Forelimb muscle (tissue), 1 donor: ENCODE measurements around the gene EDN1. TPM values are rescaled to one million over a fixed set of nuclear protein-coding genes. Genes with fewer than 3 reads are reported as not detected.

Experiments used
- DNase-seq: peaks from one replicate; pipeline ENCODE4 v3.0.0-alpha.2; 2013; ENCODE audit warnings: low read depth
- polyA plus RNA-seq: library from polyadenylated mRNA; unstranded; fragments of 120-200 nt; gene quantifications from one replicate; pipeline ENCODE4 v1.2.1, GENCODE V29; 2013; ENCODE audit not compliant: insufficient read length

Gene EDN1
- polyA plus RNA-seq = 2.2 TPM

DNA sequence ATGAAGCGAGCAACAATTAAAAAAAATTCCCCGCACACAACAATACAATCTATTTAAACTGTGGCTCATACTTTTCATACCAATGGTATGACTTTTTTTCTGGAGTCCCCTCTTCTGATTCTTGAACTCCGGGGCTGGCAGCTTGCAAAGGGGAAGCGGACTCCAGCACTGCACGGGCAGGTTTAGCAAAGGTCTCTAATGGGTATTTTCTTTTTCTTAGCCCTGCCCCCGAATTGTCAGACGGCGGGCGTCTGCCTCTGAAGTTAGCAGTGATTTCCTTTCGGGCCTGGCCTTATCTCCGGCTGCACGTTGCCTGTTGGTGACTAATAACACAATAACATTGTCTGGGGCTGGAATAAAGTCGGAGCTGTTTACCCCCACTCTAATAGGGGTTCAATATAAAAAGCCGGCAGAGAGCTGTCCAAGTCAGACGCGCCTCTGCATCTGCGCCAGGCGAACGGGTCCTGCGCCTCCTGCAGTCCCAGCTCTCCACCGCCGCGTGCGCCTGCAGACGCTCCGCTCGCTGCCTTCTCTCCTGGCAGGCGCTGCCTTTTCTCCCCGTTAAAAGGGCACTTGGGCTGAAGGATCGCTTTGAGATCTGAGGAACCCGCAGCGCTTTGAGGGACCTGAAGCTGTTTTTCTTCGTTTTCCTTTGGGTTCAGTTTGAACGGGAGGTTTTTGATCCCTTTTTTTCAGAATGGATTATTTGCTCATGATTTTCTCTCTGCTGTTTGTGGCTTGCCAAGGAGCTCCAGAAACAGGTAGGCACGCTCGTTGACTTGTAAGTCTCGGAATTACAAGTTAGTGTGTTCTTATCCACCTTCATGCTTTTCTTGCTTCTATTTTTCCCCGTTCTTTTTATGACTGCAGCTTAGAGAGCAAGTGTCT, at the start of gene EDN1:
EDN1 (plus strand) TSS at position 429 of the 888 bp plus-strand sequence; CDS start at position 698, 269 bp downstream.
- DNase-seq = peak; percentile 26

DNA sequence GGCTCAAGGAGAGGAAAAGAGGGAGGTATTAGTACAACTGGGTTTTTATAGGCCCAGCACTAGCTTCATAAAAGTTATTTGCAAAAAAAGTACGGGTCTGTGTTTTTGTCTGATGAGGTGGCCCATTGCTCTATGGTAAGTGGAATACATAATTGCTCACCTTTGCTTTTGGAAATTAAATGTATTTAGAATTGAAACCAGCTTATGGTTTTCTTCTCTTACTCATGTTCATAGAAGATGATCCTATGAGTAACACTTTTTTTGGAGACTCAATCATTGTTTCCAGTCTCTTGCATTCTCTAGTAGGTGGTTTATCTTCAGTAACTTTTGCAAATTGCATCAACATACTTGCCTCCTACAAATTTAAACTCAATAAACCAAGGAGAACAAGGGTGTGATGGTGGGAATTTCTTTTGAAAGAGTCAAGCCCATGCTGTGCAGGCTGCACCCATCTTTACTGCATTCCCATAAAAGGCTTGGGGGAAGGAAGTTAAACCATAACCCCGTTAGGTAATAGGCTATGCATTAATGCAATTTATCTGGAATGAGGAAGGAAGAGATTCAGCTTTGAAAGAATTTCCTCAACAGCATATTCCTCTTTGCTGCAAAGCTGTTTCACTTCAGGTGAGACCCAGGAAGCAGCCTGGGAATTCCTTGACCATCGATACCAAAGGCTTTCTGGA, 48.5 kb upstream of the EDN1 start:
- DNase-seq = no peak

DNA sequence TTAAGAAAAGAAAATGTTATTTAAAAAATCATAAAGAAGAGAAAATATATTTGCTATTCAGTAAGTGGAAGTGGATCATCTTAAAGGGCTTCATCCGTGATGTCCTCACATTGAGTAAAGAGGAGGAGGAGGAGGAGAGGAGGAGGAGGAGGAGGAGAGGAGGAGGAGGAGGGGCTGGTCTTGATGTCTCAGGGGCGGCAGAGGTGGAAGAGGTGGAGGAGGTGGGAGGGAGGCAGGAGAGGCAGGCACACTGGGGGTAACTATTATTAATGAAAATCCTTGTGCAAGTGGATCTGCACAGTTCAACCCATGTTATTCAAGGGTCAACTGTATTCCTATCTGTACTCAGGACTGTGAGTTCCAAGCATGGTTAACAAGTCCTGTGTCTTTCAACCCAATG, 47.0 kb upstream of the EDN1 start:
- DNase-seq = no peak

DNA sequence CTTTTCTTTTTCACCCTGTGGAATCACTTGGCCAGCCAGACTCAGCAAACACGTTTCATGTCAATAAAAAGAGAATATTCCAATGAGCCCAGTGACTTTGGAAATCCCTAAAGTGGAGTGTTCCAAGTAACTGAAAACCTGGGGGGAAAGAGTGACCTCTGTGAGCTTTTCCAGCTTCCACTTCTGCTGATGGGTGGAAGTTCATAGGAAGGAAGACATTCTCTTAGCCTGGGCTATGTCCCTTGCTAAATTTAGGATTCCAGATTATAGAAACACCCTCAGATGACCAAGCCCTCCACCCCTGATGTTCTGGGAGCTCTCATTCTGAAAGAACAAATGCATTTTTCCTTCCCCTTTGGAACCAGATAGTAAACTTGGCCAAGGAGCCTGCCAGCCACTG, 44.8 kb upstream of the EDN1 start:
- no peak for DNase-seq

DNA sequence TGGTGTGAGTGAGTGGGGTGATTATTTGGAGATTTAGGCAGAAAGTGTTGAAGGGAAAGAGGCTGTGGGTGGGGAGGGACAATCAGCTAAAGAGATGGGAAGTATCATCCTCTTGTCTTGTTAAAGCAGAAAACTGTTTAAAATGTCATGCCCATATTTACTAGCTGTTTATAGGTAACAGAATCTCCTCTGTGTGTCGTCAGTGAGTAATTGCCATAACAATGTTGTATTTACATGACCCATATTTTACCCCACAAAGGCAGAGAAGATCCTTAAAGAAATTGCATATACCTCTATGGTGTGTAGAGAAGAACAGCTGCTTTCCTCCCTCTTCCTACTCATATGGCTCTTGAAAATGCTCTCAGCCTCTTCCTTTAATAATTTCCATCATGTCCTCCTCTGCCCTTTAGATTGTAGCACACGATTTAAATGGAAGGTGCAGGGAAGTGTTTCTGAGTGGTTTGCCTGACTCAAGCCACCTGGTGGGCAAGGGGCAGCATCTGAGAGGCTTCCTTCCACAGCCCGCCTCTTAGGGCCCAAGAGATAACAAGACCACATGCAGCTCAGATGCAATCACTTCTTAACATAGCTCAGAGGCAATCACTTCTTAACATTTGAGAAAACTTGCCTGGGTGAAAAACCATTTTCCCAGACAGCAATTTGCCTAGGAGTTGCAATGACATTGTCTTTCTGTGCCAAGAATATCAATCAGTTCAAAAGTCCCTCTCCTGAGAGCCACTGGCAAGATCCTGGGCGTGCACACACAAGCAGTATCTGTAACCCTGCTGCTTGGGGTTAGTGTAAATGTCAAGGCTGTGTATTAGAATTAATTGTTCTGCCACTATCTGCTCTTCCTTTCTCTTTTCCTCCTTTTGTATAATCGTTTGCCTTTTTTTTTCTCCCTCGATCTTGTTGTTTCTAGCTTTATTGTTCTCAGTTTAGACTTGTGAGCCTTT, 44.1 kb upstream of the EDN1 start:
- DNase-seq = no peak

DNA sequence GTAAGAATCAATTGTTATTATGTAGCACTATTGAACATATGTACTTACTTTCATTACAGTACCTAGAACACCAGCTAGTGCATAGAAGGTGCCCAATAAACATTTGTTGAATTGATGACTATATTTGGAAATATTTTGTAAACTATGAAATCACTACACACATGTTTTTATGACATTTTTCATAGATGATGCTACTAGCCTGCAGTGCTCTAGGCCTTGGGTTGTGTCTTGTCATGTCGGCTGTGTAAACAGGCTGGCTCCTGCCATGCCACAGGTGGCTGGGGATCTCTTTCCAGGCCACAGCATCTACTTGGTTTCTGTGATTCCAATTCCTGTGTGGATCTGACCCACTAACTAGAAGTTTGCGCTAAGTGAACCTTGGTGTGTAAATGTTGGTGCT, 43.3 kb upstream of the EDN1 start:
- DNase-seq = no peak

DNA sequence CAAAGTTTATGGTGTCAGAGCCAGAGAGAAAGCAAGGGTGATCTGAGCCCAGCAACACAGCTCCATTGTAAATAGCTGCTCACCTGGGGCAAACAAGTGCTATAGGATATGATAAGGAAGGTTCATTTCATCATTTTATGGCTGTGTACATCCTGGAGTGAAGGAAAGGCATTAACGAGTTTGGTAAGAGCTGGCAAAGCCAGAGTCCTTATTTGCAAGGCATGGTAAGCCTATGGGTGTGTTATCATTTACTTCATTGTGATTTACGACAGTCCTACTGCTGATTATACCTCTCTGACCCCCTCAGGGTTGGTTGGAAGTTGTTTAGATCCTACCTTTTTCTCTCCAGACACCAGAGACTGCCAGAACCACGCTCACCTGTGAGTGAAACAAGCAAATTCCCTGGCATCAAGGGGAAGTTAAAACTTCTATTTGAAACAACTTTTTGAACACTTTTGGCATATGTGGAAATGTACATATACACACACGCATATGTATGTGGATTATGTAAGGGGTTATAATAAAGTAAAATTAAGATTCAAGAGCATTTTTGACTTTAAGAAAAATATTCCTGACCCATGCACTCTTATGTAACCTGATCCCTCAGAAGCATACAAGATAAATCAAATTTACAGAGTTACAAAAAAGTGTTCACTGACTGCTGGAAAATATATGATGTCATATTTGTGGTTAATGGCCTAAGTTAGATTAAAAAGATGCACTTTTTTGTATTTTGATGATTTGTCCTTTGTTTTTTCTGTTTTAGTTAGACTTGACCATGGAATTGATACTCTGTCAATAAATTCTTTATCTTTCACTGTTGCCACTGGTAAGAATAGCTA, 40.4 kb upstream of the EDN1 start:
- no peak for DNase-seq

DNA sequence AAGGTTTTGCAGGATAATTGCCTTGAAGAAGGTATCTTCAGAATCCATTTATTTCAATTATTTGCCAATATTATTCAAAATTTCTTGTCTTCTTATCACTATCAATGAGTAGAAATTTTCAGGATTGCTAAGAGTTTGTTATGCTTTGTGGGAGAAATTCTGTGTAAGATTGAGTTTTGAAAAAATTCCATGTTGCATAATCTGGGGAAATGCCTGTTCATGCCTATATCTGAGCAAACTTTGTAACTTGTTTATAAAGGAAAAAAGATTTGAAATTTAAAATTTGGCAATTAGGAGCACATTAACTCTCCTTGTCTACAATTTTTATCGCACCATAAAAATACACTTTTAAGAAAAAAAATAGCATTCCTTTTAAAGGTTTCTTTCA, 39.8 kb upstream of the EDN1 start:
- no peak for DNase-seq

DNA sequence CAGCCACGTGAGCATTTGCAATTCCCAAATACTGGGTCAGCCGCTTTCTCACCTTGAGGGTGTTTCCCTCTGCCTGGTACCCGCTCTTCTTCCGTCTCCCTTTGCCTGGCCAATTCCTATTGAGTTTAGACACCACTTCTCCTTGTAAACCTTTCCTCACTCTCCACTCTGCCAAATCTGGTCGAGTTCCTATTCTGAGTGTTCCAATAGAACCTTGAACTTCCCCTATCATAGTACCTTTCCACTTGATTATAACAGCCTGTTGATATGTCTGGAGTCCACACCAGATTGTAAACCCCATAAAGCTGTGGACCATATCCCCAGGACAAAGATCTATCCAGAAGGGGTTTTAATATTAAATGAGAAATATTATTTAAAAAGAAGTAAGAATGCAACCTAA, 36.0 kb upstream of the EDN1 start:
- DNase-seq = no peak

DNA sequence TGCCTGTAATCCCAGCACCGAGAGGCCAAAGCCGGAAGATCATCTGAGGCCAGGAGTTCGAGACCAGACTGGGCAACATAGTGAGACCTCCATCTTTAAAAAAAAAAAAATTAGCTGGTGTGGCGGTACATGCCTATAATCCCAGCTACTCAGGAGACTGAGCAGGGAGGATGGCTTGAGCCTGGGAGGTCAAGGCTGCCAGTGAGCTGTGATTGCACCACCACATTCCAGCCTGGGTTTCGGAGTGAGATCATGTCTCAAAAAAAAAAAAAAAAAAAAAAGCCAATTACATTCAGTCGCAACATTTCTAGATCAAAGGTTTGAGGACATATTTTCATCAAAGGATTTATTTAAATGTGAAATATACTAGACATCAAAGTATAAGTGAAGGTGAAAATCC, 32.0 kb upstream of the EDN1 start:
- DNase-seq = no peak

DNA sequence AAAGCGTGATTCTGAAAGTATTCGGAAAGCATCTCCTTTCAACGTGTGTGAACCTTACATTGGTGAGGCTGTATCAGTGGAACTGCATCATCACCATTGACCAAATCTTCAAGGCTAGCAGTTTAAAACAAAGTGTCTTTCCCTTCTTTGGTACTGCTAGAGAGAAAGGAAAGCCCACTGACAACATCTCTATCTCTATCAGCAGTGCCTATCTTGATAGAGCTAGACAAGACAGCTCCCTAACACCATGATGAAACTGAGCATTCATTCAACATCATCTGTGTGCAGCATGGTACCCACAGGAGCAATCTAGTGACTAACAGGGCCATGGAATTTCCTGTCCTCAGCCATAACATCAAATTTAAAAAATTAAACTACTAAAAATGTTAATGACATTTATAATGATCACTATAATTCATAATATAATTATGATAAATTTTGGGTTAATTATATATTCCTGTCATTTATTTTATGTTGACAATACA, 31.5 kb upstream of the EDN1 start:
- DNase-seq = no peak

DNA sequence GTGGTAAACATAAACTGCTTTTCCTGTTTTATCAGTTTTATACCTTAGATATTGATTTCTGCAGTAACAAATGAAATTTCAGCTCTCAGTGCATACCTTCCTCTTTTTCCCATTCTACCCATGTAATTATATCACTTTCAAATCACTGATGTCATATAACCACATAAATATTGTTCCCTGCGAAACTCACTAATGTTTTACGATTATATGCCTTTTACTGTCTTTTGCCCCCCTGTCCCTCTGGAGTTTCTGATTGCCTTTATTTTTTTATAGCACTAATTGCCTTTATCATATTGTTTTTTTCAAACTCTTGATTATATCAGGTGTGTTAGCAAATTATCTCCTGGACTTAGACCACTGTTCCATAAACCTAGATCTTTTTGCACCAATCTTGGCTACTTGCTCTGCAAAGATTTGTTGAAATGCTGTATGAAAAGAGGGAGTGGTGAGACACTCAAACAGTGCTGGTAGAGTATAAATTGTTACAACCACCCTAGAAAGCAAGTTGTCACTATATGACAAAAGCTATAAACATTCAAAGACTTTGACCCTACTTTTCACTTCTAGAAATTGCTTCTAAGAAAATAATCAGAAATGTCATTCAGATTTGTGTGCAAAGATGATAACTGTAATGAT, 29.6 kb upstream of the EDN1 start:
- DNase-seq = no peak

DNA sequence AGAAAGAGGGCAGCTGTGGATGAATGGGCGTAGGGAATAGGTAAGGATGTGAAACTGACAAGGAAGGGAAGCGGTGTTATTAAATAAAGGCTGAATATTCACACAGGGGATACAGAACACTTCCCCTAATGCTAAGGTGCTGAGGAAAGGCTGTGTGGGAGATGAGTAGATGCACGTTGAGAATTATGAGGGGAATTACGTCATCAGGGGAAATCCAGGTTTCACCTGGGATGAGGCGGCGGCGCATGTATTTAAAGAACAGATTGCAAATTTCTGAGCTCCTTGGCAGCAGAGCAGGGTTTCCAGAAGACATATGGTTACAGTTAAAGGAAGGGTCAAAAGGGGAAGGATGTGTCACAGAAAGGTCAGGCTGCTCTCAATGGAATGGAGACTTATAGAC, 28.7 kb upstream of the EDN1 start:
- DNase-seq = no peak

DNA sequence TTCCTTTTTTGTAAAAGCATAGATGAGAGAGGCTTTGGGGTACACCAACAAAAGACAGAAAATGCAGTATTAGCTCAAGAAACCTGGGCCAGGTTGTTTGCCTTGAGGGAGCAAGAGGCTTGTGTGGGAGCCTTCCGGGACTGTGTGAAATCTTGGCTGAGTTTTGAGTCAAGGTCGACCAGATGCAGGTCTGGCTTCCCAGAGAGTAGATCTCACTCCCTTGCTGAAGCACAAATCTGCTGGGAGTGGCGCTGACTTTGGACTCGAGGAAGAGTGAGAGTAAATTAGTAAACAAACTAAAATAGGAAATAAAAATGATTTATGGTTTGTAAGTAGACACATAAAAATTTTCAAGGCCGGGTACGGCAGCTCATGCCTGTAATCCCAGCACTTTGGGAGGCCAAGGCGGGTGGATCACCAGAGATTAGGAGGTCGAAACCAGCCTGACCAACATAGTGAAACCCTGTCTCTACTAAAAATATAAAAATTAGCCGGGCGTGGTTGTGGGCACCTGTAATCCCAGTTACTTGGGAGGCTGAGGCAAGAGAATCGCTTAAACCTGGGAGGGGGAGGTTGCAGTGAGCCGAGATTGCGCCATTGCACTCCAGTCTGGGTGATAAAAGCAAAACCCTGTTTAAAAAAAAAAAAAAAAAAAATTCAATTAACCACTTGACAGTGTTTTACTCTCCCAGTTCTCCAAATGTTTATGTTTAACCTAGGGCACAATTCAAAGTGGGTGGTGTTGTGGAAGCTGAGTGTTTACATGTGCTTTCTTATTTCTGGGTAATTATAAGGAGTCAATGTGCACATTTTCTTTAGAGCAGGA, 27.7 kb upstream of the EDN1 start:
- DNase-seq = no peak

DNA sequence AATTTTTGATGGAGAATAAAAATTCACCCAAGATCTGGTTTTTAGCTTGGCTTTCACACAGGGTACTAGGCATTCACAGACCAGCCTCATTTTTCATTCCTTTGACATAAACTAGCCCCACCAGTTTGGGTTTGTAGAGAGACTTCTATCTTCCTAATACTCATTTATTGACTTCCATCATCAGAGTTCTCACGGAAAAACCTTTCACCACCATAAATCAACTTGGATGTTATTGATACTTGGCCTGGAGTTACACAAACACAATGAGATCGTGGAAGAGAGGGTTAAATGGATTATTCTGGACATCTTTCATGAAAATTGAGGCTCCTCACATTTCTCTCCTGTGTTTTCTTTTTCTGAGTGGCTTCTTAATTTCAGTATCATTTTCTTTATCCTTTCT, 26.8 kb upstream of the EDN1 start:
- DNase-seq = no peak

DNA sequence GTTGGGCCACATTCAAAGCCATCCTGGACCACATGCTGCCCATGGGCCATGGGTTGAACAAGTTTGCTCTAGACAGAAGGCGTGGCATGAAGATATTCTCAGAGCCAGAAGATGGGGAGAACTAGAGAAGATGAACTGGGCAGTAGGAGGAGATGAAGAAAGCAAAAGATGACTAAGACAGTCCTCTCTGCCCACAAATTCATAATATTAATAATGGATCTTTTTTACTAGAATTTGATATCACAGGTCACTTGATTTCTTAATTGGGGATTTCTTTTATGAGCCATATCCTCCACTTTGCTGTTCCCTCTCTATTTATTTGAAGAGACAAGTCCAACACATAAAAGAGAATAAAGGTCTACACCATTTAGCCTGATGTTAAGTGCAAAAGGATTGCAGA, 25.5 kb upstream of the EDN1 start:
- no peak for DNase-seq

DNA sequence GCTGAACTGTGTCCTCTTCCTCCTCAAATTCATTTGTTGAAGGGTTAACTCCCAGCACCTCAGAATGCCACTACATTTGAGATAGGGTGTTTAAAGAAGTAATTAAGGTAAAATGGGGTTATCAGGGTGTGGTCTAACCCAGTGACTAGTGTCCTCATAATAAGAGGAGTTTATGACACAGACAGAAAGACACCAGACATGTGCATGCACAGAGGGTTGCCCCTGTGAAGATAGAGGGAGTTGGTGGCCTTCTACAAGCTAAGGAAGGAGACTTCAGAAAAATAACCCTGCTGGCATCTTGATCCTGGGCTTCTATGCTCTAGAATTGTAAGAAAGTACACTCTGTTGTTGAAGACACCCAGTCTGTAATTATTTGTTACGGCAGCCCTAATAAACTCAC, 24.9 kb upstream of the EDN1 start:
- DNase-seq = no peak

DNA sequence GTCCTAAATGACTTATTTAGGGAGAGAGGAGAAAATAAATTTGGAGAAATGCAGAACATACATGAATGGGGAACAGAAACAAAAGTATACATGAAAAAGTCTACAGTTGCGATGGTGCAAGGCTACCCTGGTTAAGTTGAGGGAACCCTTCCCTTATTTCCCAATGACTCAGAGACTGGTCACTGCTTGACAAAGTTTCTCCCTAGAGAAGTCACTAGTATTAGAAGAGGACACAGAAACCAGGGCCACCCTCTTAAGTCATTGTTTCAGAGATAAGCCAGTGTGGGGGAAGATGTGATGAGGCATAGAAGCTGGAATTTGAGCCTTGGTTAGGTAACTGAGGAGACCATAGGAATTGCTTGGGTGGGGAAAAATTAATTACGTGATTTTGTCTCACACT, 24.4 kb upstream of the EDN1 start:
- DNase-seq = no peak

DNA sequence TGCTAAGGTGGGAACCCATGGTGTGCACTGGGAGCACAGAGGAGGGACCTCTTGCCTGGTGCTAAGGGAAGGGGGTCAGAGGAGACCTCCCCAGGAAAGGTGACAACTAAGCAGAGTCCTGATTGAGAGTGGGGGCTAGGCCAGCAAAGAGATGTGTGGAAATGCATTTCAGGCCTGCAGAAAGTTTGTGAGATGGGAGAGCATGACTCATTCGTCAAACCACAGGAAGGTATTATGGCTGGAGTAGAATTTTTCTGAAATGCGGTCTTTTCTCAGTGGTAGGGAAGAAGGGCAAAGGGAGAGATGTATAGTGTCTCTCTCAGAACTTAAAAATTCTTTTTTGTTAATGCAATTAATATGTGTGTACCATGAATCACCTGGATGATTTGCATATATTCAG, 23.6 kb upstream of the EDN1 start:
- DNase-seq = no peak

DNA sequence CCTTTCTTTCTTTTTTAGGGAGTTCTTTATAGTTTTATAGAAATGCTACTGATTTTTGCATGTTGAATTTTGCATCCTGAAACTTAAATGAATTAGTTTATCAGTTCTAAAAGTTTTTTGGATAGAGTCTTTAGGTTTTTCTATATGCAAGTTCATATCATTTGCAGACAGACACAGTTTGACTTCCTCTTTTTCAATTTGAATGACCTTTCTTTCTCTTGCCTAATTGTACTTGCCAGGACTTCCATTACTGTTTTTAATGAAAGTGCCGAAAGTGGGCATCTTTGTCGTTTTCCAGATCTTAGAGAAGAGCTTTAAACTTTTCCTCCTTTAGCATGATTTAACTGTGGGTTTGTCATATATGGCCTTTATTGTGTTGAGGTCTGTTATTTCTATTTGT, 21.1 kb upstream of the EDN1 start:
- no peak for DNase-seq
